HepG2 (cell line): ENCODE results near the gene DOCK4. TPM values are rescaled to one million over a fixed set of nuclear protein-coding genes. Genes with fewer than 3 reads are reported as not detected.

Source experiments
- ATAC-seq: fragments of 200-7000 bp; cut with Tn5 transposase; 3 replicates; pipeline ENCODE4 v1.9.1; 2020; ENCODE audit warnings: mild to moderate bottlenecking, moderate library complexity
- Bru-seq: library from RNA; stranded (reverse); fragments of 400-500 nt; gene quantifications from one replicate; lab custom pipeline; 2021; lab: Mats Ljungman, UMichigan
- BruChase-seq, 2 experiments: library from RNA; stranded (reverse); fragments of 400-500 nt; gene quantifications; one replicate each; lab custom pipeline; 2021; lab: Mats Ljungman, UMichigan
- BruUV-seq: library from RNA; stranded (reverse); fragments of 400-500 nt; replicated peaks from 2 replicates; lab custom pipeline; 2021; lab: Mats Ljungman, UMichigan
- CTCF ChIA-PET: fragments of 300-600 bp; formaldehyde crosslinking; extraction: SDS; loops from one replicate; lab custom pipeline; 2021; ENCODE audit warnings: low total read pairs, inconsistent platforms, low intra/inter-chr PET ratio; lab: Yijun Ruan, JAX
- POLR2A ChIA-PET: fragments of 350-600 bp; sonication (Branson Sonifier 250); formaldehyde crosslinking; loops from one replicate; lab custom pipeline; 2020; ENCODE audit warnings: antibody characterized with exemption, inconsistent platforms; lab: Yijun Ruan, JAX
- DNase-seq: peaks from one replicate; pipeline ENCODE4 v3.0.0-alpha.2; 2015; ENCODE audit warnings: low spot score
- FAIRE-seq: peaks from 3 replicates; lab custom pipeline; 2011; peaks lifted over from hg19 to GRCh38; lab: Jason Lieb, UNC
- H2AFZ ChIP-seq: one replicate; pipeline ENCODE4 v1.6.1; 2011; ENCODE audit warnings: low read length, inconsistent platforms
- H3K27ac ChIP-seq: fragments of 300-600 bp; 3 replicates; pipeline ENCODE4 v1.8.0; 2011; ENCODE audit warnings: mixed run types, mild to moderate bottlenecking, mixed read lengths, low read length, inconsistent platforms; ENCODE audit not compliant: insufficient read depth; ENCODE audit errors: extremely low read length
- H3K27me3 ChIP-seq, 2 experiments: fragments of 200-600 bp in 1 of 2; 2 replicates in 1 of 2; 3 replicates in 1 of 2; pipeline versions ENCODE4 v1.6.0 to v1.8.0; 2011; ENCODE audit warnings: low read length in 2 of 2, mild to moderate bottlenecking in 2 of 2, moderate library complexity in 2 of 2, inconsistent platforms in 1 of 2; ENCODE audit not compliant: insufficient read depth in 2 of 2, control insufficient read depth in 1 of 2
- H3K36me3 ChIP-seq, 2 experiments: fragments of 200-600 bp in 1 of 2; replicated peaks in 1 of 2; 2 replicates in 1 of 2; 3 replicates in 1 of 2; pipeline versions ENCODE4 v1.5.1 to v1.8.0; 2011; ENCODE audit warnings: low read length in 2 of 2, inconsistent platforms in 1 of 2; ENCODE audit not compliant: insufficient read depth in 2 of 2, control insufficient read depth in 1 of 2
- H3K4me1 ChIP-seq: 2 replicates; pipeline ENCODE4 v1.5.1; 2012; ENCODE audit warnings: low read length, inconsistent platforms; ENCODE audit not compliant: insufficient read depth
- H3K4me2 ChIP-seq: 2 replicates; pipeline ENCODE4 v1.6.0; 2011; ENCODE audit warnings: low read depth, low read length, inconsistent platforms
- H3K4me3 ChIP-seq, 3 experiments: fragments of 200-600 bp in 1 of 3; sonication (generic), shearing (Covaris generic) in 1 of 3; replicated peaks in 1 of 3; 2 replicates each; pipeline ENCODE4 v1.5.1; 2011 to 2016; ENCODE audit warnings: low read length in 3 of 3, inconsistent platforms in 2 of 3, low read depth in 2 of 3, mild to moderate bottlenecking in 2 of 3, control low read depth in 1 of 3, mixed read lengths in 1 of 3; ENCODE audit not compliant: insufficient read depth in 1 of 3
- H3K79me2 ChIP-seq: one replicate; pipeline ENCODE4 v1.6.1; 2011; ENCODE audit warnings: low read length, inconsistent platforms; ENCODE audit not compliant: insufficient read depth
- H3K9ac ChIP-seq: 2 replicates; pipeline ENCODE4 v1.6.0; 2011; ENCODE audit warnings: mild to moderate bottlenecking, low read depth, low read length, inconsistent platforms; ENCODE audit not compliant: insufficient read depth
- H3K9me3 ChIP-seq: 2 replicates; pipeline ENCODE4 v1.5.1; 2012; ENCODE audit warnings: mild to moderate bottlenecking, low read length
- H4K20me1 ChIP-seq: 2 replicates; pipeline ENCODE4 v1.6.0; 2011; ENCODE audit warnings: inconsistent platforms, mild to moderate bottlenecking, low read length, moderate library complexity; ENCODE audit not compliant: insufficient read depth
- DDIT3 ChIP-seq: sonication (generic); formaldehyde crosslinking; IDR thresholded peaks from 2 replicates; pipeline ENCODE4 v1.4.0; 2020; ENCODE audit warnings: mild to moderate bottlenecking, missing genetic modification reagents
- FOXA1 ChIP-seq, 2 experiments: fragments of 450-650 bp in 1 of 2; sonication (generic) in 1 of 2; formaldehyde crosslinking in 1 of 2; IDR thresholded peaks; 2 replicates each; pipeline versions ENCODE4 v1.4.0 to v1.6.1; 2016 to 2020; ENCODE audit warnings: missing genetic modification reagents in 1 of 2
- GFI1 ChIP-seq: sonication (generic); formaldehyde crosslinking; IDR thresholded peaks from 2 replicates; pipeline ENCODE4 v1.5.0; 2020; ENCODE audit warnings: missing genetic modification reagents, mild to moderate bottlenecking, borderline replicate concordance
- IRX3 ChIP-seq: sonication (generic); formaldehyde crosslinking; IDR thresholded peaks from 2 replicates; pipeline ENCODE4 v1.8.1; 2023; ENCODE audit warnings: mild to moderate bottlenecking, low read depth, missing genetic modification reagents, borderline replicate concordance
- ISL2 ChIP-seq: sonication (generic); formaldehyde crosslinking; IDR thresholded peaks from 2 replicates; pipeline ENCODE4 v1.5.0; 2020; ENCODE audit warnings: missing genetic modification reagents
- KLF9 ChIP-seq: IDR thresholded peaks from 2 replicates; pipeline ENCODE4 v1.6.1; 2016; ENCODE audit warnings: low read depth
- MEF2D ChIP-seq: sonication (generic); formaldehyde crosslinking; IDR thresholded peaks from 2 replicates; pipeline ENCODE4 v1.5.1; 2020; ENCODE audit warnings: mild to moderate bottlenecking, missing genetic modification reagents
- NR2F1 ChIP-seq, 2 experiments: fragments of 450-650 bp in 1 of 2; formaldehyde crosslinking in 1 of 2; IDR thresholded peaks; 2 replicates each; pipeline versions ENCODE4 v1.5.0 to v1.6.1; 2016 to 2020; ENCODE audit warnings: mild to moderate bottlenecking in 1 of 2, missing compliant biosample characterization in 1 of 2, missing genetic modification reagents in 1 of 2, moderate library complexity in 1 of 2
- SP140L ChIP-seq: sonication (generic); formaldehyde crosslinking; IDR thresholded peaks from 2 replicates; pipeline ENCODE4 v1.4.0; 2020; ENCODE audit warnings: missing genetic modification reagents, borderline replicate concordance
- ZNF256 ChIP-seq: sonication (generic); formaldehyde crosslinking; conservative IDR thresholded peaks from 2 replicates; pipeline ENCODE4 v1.4.0; 2020; ENCODE audit warnings: missing genetic modification reagents
- ZNF350 ChIP-seq: sonication (generic); formaldehyde crosslinking; IDR thresholded peaks from 2 replicates; pipeline ENCODE4 v1.4.0; 2020; ENCODE audit warnings: mild to moderate bottlenecking, low read depth, missing genetic modification reagents, borderline replicate concordance
- ZNF451 ChIP-seq: sonication (generic); formaldehyde crosslinking; IDR thresholded peaks from 2 replicates; pipeline ENCODE4 v1.5.0; 2020; ENCODE audit warnings: mild to moderate bottlenecking, missing genetic modification reagents
- ZNF496 ChIP-seq: sonication (generic); formaldehyde crosslinking; IDR thresholded peaks from 2 replicates; pipeline ENCODE4 v1.8.1; 2023; ENCODE audit warnings: mild to moderate bottlenecking, moderate library complexity, missing genetic modification reagents; ENCODE audit not compliant: insufficient replicate concordance
- ZNF772 ChIP-seq: sonication (generic); formaldehyde crosslinking; IDR thresholded peaks from 2 replicates; pipeline ENCODE4 v1.5.0; 2020; ENCODE audit warnings: mild to moderate bottlenecking, missing genetic modification reagents
- ZSCAN12 ChIP-seq: sonication (generic); formaldehyde crosslinking; IDR thresholded peaks from 2 replicates; pipeline ENCODE4 v1.9.0; 2021; ENCODE audit warnings: mild to moderate bottlenecking, missing genetic modification reagents
- WGBS: methylation state at CpG from one replicate; pipeline ENCODE4 v1.1.6; 2017; ENCODE audit warnings: low lambda C conversion rate; 5-methylcytosine and 5-hydroxymethylcytosine counted together
- in situ Hi-C: cut with HindIII; loops from 2 replicates; pipeline ENCODE4 v1.10.0; 2017; ENCODE audit warnings: low pct_unique_long_range_greater_than_20kb; ENCODE audit not compliant: extremely low pct_ligation_motif_present
- intact Hi-C: fragments of 100-400 bp; cut with micrococcal nuclease; formaldehyde crosslinking; loops from one replicate; pipeline ENCODE4 v1.10.0; 2022; ENCODE audit not compliant: unreplicated experiment
- long read RNA-seq, 2 experiments: library from RNA in 1 of 2; library from polyadenylated mRNA in 1 of 2; stranded (forward) in 1 of 2; unstranded in 1 of 2; transcript quantifications; one replicate each; pipeline ENCODE4 v2.0.0, GENCODE V29; 2019 to 2022
- polyA minus RNA-seq, 3 experiments: library from RNA; depleted of rRNA, polyadenylated mRNA; stranded (reverse); fragments of >200 nt; gene quantifications; 2 replicates each; pipeline ENCODE4 v1.2.3, GENCODE V29; 2011; ENCODE audit warnings: low replicate concordance in 1 of 3
- polyA plus RNA-seq, 8 experiments: library from polyadenylated mRNA; depleted of rRNA in 3 of 8; stranded (reverse) in 7 of 8; unstranded in 1 of 8; fragments of >200 nt; fragmentation: Illumina TruSeq in 4 of 8; extraction: Trizol in 4 of 8; gene quantifications; 2 replicates each; pipeline versions ENCODE4 v1.2.1 to v1.2.3, GENCODE V29; 2011 to 2016; ENCODE audit warnings: low read depth in 4 of 8, missing spikeins in 1 of 8, mixed read lengths in 1 of 8; ENCODE audit not compliant: insufficient read depth in 1 of 8
- total RNA-seq, 5 experiments: library from RNA; depleted of rRNA; stranded (reverse); fragments of >200 nt; fragmentation: Illumina TruSeq; extraction: Trizol; gene quantifications; 2 replicates each; pipeline ENCODE4 v1.2.3, GENCODE V29; 2016; ENCODE audit warnings: low read depth in 1 of 5
- TF ChIP-seq, protein P1 (sequence below): sonication (generic); formaldehyde crosslinking; IDR thresholded peaks from 2 replicates; pipeline ENCODE4 v1.5.1; 2020; ENCODE audit warnings: missing genetic modification reagents, mild to moderate bottlenecking, borderline replicate concordance

DOCK4 gene
- total RNA-seq (2016; rRNA removed; fragmentation: Illumina TruSeq; extraction: Trizol) (13.5 and 19.1 TPM in 2 replicates), polyA plus RNA-seq (2011; rRNA removed) (16.2 and 17.4 TPM in 2 replicates), polyA minus RNA-seq (2011; rRNA and poly(A)+ RNA removed; ENCODE audit: low replicate concordance) (5.9 and 36.9 TPM in 2 replicates), Bru-seq, nascent RNA (percentile 76 among the genes with signal in this experiment), BruChase-seq, experiment 1, labeled RNA remaining after a 6-hour chase (percentile 68 among the genes with signal in this experiment), BruChase-seq, experiment 2, labeled RNA remaining after a 2-hour chase (percentile 70 among the genes with signal in this experiment)
- total RNA-seq (2016; cell fraction: cytosol; rRNA removed; fragmentation: Illumina TruSeq; extraction: Trizol; ENCODE audit: low read depth): 6.3 and 6.4 TPM in 2 replicates
- total RNA-seq (2016; cell fraction: insoluble cytoplasmic fraction; rRNA removed; fragmentation: Illumina TruSeq; extraction: Trizol): 14.2 and 17.5 TPM in 2 replicates
- 4.5 and 6.0 TPM in 2 replicates for total RNA-seq (2016; cell fraction: membrane; rRNA removed; fragmentation: Illumina TruSeq; extraction: Trizol)
- total RNA-seq (2016; cell fraction: nucleus; rRNA removed; fragmentation: Illumina TruSeq; extraction: Trizol): 45.8 and 53.4 TPM in 2 replicates
- polyA plus RNA-seq (2011; cell fraction: cytosol; rRNA removed): 9.8 and 10.6 TPM in 2 replicates
- 23.1 and 29.8 TPM in 2 replicates for polyA plus RNA-seq (2011; cell fraction: nucleus; rRNA removed)
- polyA plus RNA-seq (2012): 12.9 and 13.0 TPM in 2 replicates
- polyA plus RNA-seq (2016; cell fraction: cytosol; fragmentation: Illumina TruSeq; extraction: Trizol; ENCODE audit: low read depth): 0.15 and 0.33 TPM in 2 replicates
- 6.8 TPM in 2 replicates for polyA plus RNA-seq (2016; cell fraction: insoluble cytoplasmic fraction; fragmentation: Illumina TruSeq; extraction: Trizol; ENCODE audit: low read depth)
- 0.62 and 0.66 TPM in 2 replicates for polyA plus RNA-seq (2016; cell fraction: membrane; fragmentation: Illumina TruSeq; extraction: Trizol; ENCODE audit: low read depth)
- polyA plus RNA-seq (2016; cell fraction: nucleus; fragmentation: Illumina TruSeq; extraction: Trizol; ENCODE audit: insufficient read depth, low read depth): 18.9 and 19.8 TPM in 2 replicates
- 21.7 and 38.6 TPM in 2 replicates for polyA minus RNA-seq (2011; cell fraction: cytosol; rRNA and poly(A)+ RNA removed)
- 212 and 216 TPM in 2 replicates for polyA minus RNA-seq (2011; cell fraction: nucleus; rRNA and poly(A)+ RNA removed)
- long read RNA-seq, experiment 1, partial matches to known transcripts: 1 of 2 reads
- long read RNA-seq, experiment 1, other reads (novel, unspliced or antisense): 1 of 2 reads
- long read RNA-seq, experiment 2, partial matches to known transcripts: 1 of 5 reads
- long read RNA-seq, experiment 2, other reads (novel, unspliced or antisense): 4 of 5 reads

GRCh38 chr7:112206238-112206990 lies at the start of gene DOCK4, which contains the start of gene ZNF277:
Gene DOCK4, minus strand, starts transcription at chr7:112206399. Its CDS starts 261 bp downstream, at chr7:112206138.
Gene ZNF277, plus strand, starts transcription at chr7:112206695. Its CDS starts 22 bp downstream, at chr7:112206717.
- BruUV-seq: no TSS peak
- intact Hi-C loops: loop anchor here (1.0 to 10.0 kb wide), 11 partner anchors 46 to 444 kb away; partner anchors contain the start of gene IFRD1
- Histone ChIP-seq H2AFZ (peak within 1 kb of the TSS; percentile 45), H3K27ac (peak within 1 kb of the TSS; percentile 84), H3K9ac (peak within 1 kb of the TSS; percentile 87), H3K27me3 (no peaks in the 10 kb centered on the region; a peak in 1 of 5 replicates), H3K4me1 (peaks cover 60% of the 10 kb centered on the region), H3K4me2 (peak within 1 kb of the TSS; percentile 81), H3K9me3 (no peaks in the 10 kb centered on the region), H4K20me1 (no peaks in the 10 kb centered on the region), H3K36me3 (no peaks in the 10 kb centered on the region), H3K4me3 (peak within 1 kb of the TSS; percentile 96 to 98 (median 96)), H3K79me2 (peaks cover 82% of the 10 kb centered on the region)
- FAIRE-seq: peak; percentile 80
- ChIA-PET CTCF (no interaction called here), POLR2A (interaction anchor here (0.9 to 3.8 kb wide), 6 partner anchors 13 to 276 kb away, joined by 3 to 27 read pairs (median 4); partner anchors contain the start of gene IFRD1)
- DNase-seq: peak; percentile 97
- 1% methylated on average over 19 of the region's 67 CpGs for WGBS
- in situ Hi-C loops: no loop called here
- peak; percentile 92 for ATAC-seq
- no peak for TF ChIP-seq ZNF256 (CRISPR knock-in tag)
- no peak for TF ChIP-seq KLF9 (CRISPR knock-in tag)
- no peak for TF ChIP-seq FOXA1 (IDR thresholded peaks at IDR 0.05)
- TF ChIP-seq FOXA1 (CRISPR knock-in tag; IDR thresholded peaks at IDR 0.05): no peak
- TF ChIP-seq ZSCAN12 (CRISPR knock-in tag): peak; percentile 81; the same call in 1 of the 2 replicates
- TF ChIP-seq NR2F1 (CRISPR knock-in tag; IDR thresholded peaks at IDR 0.05): no peak
- no peak for TF ChIP-seq DDIT3 (CRISPR knock-in tag)
- peak; percentile 29; the same call in 1 of the 2 replicates for TF ChIP-seq ZNF350 (CRISPR knock-in tag)
- TF ChIP-seq ISL2: no peak; the same call in 1 of the 2 replicates
- TF ChIP-seq IRX3 (CRISPR knock-in tag): no peak
- TF ChIP-seq ZNF772 (CRISPR knock-in tag): no peak; the same call in 1 of the 2 replicates
- peak; percentile 13; the same call in 1 of the 2 replicates for TF ChIP-seq ZNF451 (CRISPR knock-in tag)
- TF ChIP-seq SP140L: no peak
- TF ChIP-seq, protein P1, sequence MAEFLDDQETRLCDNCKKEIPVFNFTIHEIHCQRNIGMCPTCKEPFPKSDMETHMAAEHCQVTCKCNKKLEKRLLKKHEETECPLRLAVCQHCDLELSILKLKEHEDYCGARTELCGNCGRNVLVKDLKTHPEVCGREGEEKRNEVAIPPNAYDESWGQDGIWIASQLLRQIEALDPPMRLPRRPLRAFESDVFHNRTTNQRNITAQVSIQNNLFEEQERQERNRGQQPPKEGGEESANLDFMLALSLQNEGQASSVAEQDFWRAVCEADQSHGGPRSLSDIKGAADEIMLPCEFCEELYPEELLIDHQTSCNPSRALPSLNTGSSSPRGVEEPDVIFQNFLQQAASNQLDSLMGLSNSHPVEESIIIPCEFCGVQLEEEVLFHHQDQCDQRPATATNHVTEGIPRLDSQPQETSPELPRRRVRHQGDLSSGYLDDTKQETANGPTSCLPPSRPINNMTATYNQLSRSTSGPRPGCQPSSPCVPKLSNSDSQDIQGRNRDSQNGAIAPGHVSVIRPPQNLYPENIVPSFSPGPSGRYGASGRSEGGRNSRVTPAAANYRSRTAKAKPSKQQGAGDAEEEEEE: no peak
- TF ChIP-seq MEF2D: no peak; the same call in 1 of the 2 replicates
- no peak for TF ChIP-seq ZNF496 (CRISPR knock-in tag)
- peak; percentile 66; the same call in 1 of the 2 replicates for TF ChIP-seq GFI1 (CRISPR knock-in tag)
